NCI-H748 (cell line): ENCODE measurements around the gene SLX9.

Source experiments
- DNase-seq: peaks from one replicate; lab custom pipeline; 2025; ENCODE audit not compliant: unreplicated experiment; lab: John Stamatoyannopoulos, UW

The SLX9 gene

GRCh38 chr21:44943686-44944550 is 4.1 kb downstream of the SLX9 start:
- DNase-seq: no peak

DNA sequence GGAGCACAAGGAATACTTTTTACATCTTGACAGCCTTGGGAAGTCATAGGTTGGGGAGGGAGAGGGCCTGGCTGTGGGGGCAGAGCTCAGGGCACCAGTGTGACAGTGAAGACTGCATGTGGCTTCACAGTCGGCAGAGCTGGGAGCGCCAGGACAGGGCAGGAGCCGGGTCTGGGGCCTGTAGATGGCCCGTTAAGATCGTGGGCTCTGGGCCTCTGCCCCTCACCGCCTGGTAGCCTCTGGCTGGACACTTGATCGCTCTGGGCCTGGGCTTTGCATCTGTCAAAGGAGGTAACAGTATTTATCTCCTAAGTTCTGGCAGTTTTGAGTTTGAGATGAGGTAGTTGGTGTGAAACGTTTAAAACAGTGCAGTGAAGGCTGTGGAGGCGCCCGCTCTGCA is 4.8 kb downstream of the SLX9 start:
- DNase-seq: no peak

DNA sequence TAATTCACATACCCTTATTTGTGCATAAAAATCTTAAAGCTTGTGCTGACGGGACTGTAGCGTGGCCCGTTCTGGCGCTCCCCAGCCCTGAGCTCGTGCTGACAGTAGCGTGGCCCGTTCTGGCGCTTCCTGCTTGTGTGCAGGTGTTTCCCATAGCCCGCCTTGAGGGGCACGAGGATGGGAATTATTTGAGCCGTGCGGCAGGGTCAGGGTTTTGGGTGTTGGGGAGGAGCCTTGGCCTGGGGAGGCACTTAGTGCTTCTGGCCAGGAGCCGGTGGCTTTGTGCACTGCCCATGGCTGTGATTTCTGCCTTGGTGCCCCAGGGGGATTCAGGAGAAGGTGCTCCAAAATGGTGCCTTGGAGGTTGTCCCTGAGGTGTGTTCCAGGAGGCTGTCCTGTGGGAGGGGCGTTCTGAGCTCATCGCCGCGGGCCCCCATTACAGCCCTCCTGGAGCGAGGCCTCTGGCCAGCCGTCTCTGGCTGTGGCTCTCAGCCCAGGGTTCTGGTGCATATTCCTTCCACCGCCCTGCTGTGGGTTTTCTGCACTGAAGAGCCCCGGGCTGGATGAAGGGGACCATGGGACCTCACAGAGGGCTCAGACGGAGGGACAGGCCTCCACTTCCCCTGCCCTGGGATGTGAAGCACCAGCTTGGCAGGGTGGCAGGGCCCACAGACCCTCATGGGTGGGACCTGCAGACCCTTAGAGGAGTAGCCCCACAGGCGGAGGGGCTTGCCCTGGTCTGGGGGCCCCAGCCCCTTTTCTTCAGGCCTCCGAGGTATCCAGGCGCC is 6.6 kb downstream of the SLX9 start:
- no peak for DNase-seq

GRCh38 chr21:44947111-44947929 is 7.5 kb downstream of the SLX9 start:
- no peak for DNase-seq

- no peak for DNase-seq
Measured at GRCh38 chr21:44947930-44948331, 8.1 kb downstream of the SLX9 start.

DNA sequence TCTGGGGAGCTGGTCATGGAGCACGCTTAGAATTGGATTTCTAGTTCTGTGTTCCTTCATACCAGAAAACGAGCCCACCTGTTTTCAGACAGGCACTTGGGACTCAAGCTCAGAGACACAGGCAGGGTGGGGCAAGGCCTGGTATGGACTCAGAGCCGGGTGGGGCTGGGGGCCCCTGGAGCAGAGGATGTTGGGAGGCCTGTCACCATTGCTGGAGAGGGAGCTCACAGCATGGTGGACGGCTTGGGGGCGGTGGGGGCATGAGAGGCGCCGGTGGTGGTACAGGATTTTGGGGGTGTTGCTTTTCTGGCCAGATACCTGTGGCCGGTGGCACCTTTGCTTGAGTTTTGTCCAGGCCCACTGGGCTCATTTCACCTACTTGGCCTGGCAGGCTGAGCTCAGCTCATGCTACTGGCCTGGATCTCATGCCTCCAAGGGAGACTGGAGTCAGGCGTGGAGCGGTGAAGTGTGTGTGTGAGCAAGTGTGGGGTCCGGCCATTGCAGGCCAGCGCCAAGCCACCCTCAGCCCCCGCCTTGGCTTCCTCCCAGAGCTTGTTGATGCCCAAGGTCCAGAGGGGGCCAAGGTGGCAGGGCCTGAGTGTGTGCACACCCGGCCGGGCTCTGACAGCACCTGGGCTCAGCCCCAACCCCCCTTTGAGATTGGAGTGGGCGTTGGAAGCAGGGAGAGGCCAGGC is 8.7 kb downstream of the SLX9 start:
- no peak for DNase-seq

DNA sequence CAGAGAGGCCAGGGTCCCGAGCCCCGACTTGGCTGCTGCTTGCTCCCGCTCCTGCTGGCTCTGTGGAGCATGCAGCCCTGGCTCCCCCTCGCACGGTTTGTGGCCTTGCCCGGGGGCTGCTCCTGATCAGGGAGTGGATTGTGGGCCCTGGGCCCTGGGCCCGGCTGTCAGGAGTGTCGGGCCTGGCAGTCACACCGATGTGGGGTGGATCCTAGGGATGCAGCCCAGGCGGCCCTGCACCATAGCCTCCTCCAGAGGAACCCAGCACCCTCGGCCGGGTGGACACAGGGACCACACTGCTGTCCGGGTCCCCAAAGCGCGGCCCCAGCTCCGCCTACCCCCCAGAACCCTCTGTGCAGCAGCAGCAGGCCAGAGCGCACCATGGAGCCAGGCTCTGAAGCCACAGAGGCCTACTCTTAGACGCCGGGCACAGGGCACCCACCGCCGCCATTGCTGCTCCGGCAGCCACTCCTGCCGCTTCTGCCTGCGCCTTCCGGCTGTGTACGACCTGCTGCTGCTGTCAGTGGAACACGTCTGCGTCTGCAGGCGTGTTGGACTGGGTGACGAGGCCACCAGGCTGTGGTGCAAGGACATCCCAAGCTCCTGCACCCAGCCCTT is 9.4 kb downstream of the SLX9 start:
- no peak for DNase-seq

- DNase-seq: peak; percentile 32
Measured at GRCh38 chr21:44949779-44950198, 10.0 kb downstream of the SLX9 start.

- no peak for DNase-seq
Measured at GRCh38 chr21:44950351-44950750, 10.5 kb downstream of the SLX9 start.

DNA sequence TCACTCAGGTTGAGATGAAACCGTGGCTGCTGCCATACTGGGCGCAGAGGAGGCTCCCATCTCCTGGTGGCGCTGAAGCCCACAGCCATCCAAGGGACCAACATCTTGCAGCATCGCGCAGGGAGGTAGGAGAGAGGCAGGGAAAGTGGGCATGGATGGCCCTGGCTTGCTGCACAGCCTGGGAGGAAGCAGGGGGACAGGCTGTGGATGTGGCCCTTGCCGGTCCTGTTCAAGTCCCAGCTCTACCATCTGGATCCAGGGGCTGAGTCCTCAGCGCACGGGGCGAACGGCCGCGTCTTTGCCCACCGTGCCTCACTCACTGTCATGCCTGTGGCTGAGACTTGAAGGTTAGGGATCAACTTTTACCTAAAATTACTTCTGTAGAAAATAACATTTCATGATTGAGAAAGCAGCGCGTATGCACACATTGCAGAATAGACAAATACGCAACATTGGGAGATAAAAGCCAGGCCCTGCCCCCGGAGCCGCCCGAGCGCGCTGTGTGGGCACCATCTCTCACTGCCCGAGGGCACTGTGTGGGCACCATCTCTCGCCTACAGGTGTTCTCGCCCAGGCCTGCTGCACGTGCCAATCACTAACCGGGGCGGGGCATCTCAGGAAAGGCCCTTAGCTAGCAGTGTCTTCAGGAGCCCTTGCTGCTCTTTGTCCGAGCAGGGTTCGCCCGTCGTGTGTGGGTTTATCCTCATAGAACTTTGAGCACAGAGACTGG is 11.5 kb downstream of the SLX9 start:
- no peak for DNase-seq

DNA sequence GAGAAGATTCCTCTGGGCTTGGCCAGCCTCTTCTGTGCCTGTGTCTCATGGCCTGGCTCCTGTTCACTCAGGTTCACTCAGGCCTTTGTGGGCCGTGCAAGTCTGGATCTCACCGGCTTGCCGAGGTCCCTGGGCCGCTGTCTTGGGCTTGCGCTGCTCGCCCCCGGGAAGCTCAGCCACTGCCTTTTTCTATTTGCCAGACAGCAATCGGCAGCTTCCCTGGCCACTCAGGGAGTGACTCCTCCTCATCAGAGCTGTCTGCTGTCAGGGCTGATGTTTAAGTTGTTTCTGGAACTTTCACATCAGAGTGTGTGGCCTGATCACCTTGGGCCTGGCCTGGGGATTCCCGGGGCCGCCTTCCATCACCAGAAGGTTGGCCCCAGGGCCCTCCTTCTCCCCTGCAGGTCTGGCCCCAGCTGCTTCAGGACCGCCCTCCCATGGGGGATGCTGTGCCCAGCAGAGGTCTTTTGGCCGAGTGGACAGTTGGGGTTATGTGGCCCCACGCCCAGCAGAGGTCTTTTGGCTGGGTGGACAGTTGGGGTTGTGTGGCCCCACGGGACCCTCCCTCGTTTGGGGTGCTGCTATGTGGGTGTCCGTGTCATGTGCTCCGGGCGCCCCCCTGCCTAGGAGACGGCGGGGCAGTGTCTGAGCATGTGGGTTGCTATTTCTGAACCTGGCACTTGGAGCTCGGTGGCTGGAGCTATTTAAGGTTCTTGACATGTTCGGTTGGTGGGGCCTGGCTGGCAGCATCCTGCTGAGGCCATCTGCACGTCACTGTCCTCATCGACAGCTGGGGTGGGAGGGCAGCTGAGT is 12.5 kb downstream of the SLX9 start:
- DNase-seq: no peak

DNA sequence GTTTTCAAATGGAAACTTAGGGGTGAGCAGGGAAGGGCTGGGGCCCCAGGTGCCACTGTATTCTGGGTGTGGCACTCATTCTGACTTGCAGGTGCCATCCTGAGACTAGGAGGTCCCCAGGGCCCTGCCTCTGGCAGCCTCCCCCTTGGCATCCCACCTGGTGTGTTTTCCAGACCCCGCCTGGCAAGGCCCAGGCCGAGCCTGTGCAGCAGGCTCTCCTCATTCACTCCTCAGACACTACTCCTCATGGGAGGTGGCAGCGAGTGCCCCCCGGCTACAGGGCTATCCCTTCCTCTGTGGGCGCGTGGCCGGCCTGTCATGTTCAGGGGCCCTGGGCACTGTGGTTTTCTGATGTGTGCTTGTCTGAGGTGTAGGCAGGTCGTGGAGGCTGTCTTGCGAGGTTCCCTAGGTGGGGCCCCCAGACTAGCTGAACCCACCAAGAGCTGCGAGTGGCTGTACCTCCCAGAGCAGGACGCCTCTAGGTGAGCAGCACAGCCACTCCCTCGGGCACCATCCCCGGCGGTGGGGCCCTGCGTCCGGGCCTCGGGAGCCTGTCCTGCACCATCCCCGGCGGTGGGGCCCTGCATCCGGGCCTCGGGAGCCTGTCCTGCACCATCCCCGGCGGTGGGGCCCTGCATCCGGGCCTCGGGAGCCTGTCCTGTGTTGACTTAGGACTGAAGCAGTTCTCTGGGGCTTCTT is 13.2 kb downstream of the SLX9 start:
- no peak for DNase-seq

- DNase-seq: no peak
Measured at GRCh38 chr21:44953628-44954021, 13.8 kb downstream of the SLX9 start.

- no peak for DNase-seq
Measured at GRCh38 chr21:44954281-44954771, 14.5 kb downstream of the SLX9 start.

DNA sequence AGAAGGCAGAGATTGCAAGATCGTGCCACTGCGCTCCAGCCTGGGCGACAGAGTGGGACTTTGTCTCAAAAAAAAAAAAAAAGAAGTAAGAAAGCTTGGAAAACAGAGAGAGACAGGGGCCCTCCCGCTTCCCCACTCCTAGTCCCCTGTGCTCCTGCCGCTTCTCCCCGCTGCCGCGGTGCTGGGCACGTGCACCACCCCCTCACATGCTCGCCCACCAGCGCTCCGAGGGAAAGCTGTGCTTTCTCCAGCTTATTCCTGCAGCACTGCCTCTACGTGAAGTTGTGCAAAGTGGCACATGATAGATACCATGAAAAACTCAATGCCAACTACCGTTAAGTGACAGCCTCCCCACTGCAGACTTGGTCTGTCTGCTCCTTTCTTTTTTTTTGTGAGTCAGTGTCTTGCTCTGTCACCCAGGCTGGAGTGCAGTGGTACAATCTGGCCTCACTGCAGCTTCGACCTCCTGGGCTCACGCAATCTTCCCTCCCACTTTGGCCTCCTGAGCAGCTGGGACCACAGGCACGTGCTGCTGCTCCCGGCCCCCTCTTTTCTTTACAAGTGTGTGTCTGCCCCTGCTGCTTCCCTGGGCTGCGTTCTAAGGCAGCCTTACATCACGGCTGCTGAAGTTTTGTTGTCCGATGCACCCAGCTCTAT is 15.4 kb downstream of the SLX9 start:
- DNase-seq: no peak

GRCh38 chr21:44955798-44956175 is 16.0 kb downstream of the SLX9 start:
- DNase-seq: no peak

DNA sequence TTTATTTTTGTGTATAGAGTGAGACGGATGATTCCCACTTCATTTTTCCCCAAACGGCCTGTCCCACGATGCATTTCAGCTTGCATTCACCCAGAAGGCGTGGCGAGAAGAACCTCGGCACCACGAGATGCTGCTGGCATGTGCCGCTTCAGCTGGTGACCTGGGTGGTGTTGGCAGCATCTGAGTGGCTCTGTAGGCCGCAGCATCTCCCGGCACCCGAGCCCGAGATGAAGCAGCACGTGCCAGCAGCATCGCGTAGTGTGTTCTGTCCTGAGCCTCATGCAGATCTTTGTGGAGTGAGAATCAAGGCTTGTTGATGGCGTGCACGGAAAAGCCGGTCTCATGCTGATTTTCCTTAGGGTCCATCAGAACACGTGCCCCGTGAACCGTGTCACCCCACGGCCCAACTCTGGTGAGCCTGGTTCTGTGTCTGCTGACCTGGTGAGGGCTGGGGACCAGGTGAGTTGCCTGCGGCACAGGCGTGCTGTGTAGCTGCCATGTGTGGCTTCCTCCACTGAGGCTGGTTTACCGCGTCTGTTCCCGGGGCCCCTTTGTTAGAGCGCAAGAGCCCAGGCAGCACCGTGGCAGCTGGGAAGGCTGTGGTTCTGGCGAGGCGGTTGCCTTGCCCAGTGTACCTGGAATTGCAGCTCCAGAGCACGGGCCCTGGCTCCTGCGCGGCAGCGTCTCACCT is 16.7 kb downstream of the SLX9 start:
- no peak for DNase-seq
